Ovary (tissue), 9 donors: Measurements from ENCODE around the gene WHRN. TPM values are rescaled to one million over a fixed set of nuclear protein-coding genes. Genes with fewer than 3 reads are reported as not detected.

ENCODE experiments used
- DNase-seq, 5 donors: peaks; one replicate each; pipeline ENCODE4 v3.0.0-alpha.2; 2019 to 2020
- H3K27ac ChIP-seq, 2 donors: fragments of 200-600 bp; one replicate each; pipeline versions ENCODE4 v1.5.1 to v1.8.0; 2019 to 2022
- H3K27me3 ChIP-seq: fragments of 200-600 bp; one replicate; pipeline ENCODE4 v1.8.0; 2022
- H3K36me3 ChIP-seq: fragments of 200-600 bp; sonication (generic); one replicate; pipeline ENCODE4 v1.5.1; 2019
- H3K4me1 ChIP-seq: one replicate; pipeline ENCODE4 v1.8.1; 2013; ENCODE audit warnings: mild to moderate bottlenecking, moderate library complexity; ENCODE audit not compliant: insufficient read depth
- H3K4me3 ChIP-seq: fragments of 200-600 bp; sonication (generic); one replicate; pipeline ENCODE4 v1.5.1; 2017
- H3K9me3 ChIP-seq, 2 donors: fragments of 200-600 bp in 1 of 2; sonication (generic) in 1 of 2; one replicate each; pipeline versions ENCODE4 v1.5.1 to v1.8.1; 2013 to 2019; ENCODE audit warnings: mild to moderate bottlenecking in 1 of 2, moderate library complexity in 1 of 2
- CTCF ChIP-seq, 3 donors: fragments of 450-650 bp in 2 of 3; fragments of 200-600 bp in 1 of 3; IDR thresholded peaks; one replicate each; pipeline versions ENCODE4 v1.5.1 to v1.8.0; 2016 to 2022; ENCODE audit warnings: antibody characterized with exemption in 3 of 3, mild to moderate bottlenecking in 1 of 3
- EP300 ChIP-seq: sonication (generic); formaldehyde crosslinking; IDR thresholded peaks from one replicate; pipeline ENCODE4 v1.6.1; 2017; ENCODE audit warnings: antibody characterized with exemption
- POLR2A ChIP-seq: fragments of 450-650 bp; IDR thresholded peaks from one replicate; pipeline ENCODE4 v1.6.1; 2017; ENCODE audit warnings: antibody characterized with exemption, mild to moderate bottlenecking, moderate library complexity
- WGBS, 3 donors: extraction: QIAGEN DNeasy Blood & Tissue Kit in 1 of 3; methylation state at CpG; one replicate each; pipeline versions ENCODE4 v1.1.5 to v1.1.7; 2013 to 2017; 5-methylcytosine and 5-hydroxymethylcytosine counted together
- intact Hi-C, 4 donors: fragments of 100-400 bp; cut with DNase I; formaldehyde crosslinking; loops; one replicate each; pipeline versions ENCODE4 v1.11.0 to v1.15.1; 2022 to 2023
- polyA plus RNA-seq, 2 donors: library from polyadenylated mRNA; stranded (reverse); fragments of 200-250 nt in 1 of 2; fragments of 350-450 nt in 1 of 2; fragmentation: Illumina TruSeq in 1 of 2; extraction: RNeasy Lipid Tissue Mini Kit (QIAGEN cat#74804) in 1 of 2; gene quantifications; one replicate each; pipeline ENCODE4 v1.2.3, GENCODE V29; 2013 to 2014
- total RNA-seq, 7 donors: library from RNA; depleted of rRNA in 2 of 7; stranded (reverse); fragments of >200 nt in 2 of 7; fragmentation: NEBNext Ultra II Directional in 3 of 7; extraction: Animal tissue kit (Norgen Biotek cat#: 25700) in 3 of 7; gene quantifications; one replicate each; pipeline versions ENCODE4 v1.1.0 to v1.2.4, GENCODE V29; 2016 to 2023
- donor health status: DM: no; HTN: no; CAD: no; lungs with moderate emphysema.
- donor health status: DM: no; HTN: no; CAD: no.
- donor health status: Bipolar disorder and iron deficiency.
- donor health status: DM: yes; HTN: yes; CAD: no.
- donor health status: DM: no; HTN: no; CAD: no.
- donor health status: DM: yes; HTN: yes; CAD: no.

Gene WHRN
- total and polyA plus RNA-seq, 9 donors, result 1.7 to 28.5 (median 20.3) TPM

- DNase-seq, result peak; percentile 47 to 73 (median 69)
- Histone ChIP-seq H3K36me3 (no peaks in the 10 kb centered on the region), H3K4me1 (peaks cover 35% of the 10 kb centered on the region), H3K27ac (peak overlapping the region; percentile 77 to 88), H3K9me3 (no peaks in the 10 kb centered on the region), H3K4me3 (peak overlapping the region; percentile 62), H3K27me3 (no peaks in the 10 kb centered on the region)
- TF ChIP-seq CTCF (IDR thresholded peaks at IDR 0.05) (no peak), EP300 (no peak), POLR2A (no peak)
- 2 to 4% (median 3%) methylated on average over 18 of the region's 18 CpGs for WGBS, 3 donors
- intact Hi-C loops, result loop anchor here in 2 of 4 donors (5.0 to 10.0 kb wide), 2 partner anchors 50 to 152 kb away; no protein-coding TSS in a partner anchor
These were observed 118.2 kb downstream of the WHRN start for GRCh38 chr9:114386886-114387679.

GRCh38 chr9:114386361-114386885, 118.8 kb downstream of the WHRN start:
- 12 to 20% (median 17%) methylated on average over 10 of the region's 10 CpGs for WGBS, 3 donors
- Histone ChIP-seq H3K4me1 (peaks cover 33% of the 10 kb centered on the region), H3K4me3 (peak overlapping the region; percentile 62), H3K9me3 (no peaks in the 10 kb centered on the region), H3K36me3 (no peaks in the 10 kb centered on the region), H3K27me3 (no peaks in the 10 kb centered on the region), H3K27ac (peak overlapping the region; percentile 77 to 88)
- intact Hi-C loops, result loop anchor here in 2 of 4 donors (5.0 to 10.0 kb wide), 2 partner anchors 49 to 152 kb away; no protein-coding TSS in a partner anchor
- DNase-seq, result peak in 1 of 5 donors; percentile 36
- TF ChIP-seq EP300 (no peak), POLR2A (no peak), CTCF (IDR thresholded peaks at IDR 0.05) (no peak)

- 48 to 52% (median 51%) methylated on average over 11 of the region's 11 CpGs for WGBS, 3 donors
- Histone ChIP-seq H3K4me1 (peaks cover 30% of the 10 kb centered on the region), H3K27me3 (no peaks in the 10 kb centered on the region), H3K36me3 (no peaks in the 10 kb centered on the region), H3K9me3 (no peaks in the 10 kb centered on the region), H3K27ac (peak overlapping the region in 1 of 2 donors; percentile 88), H3K4me3 (peak overlapping the region; percentile 62)
- intact Hi-C loops, result loop anchor here in 2 of 4 donors (5.0 to 10.0 kb wide), 2 partner anchors 48 to 151 kb away; no protein-coding TSS in a partner anchor
- peak in 4 of 5 donors; percentile 54 to 71 (median 64) for DNase-seq
- TF ChIP-seq CTCF (IDR thresholded peaks at IDR 0.05) (no peak), POLR2A (peak; percentile 31), EP300 (no peak)
These were observed 119.7 kb downstream of the WHRN start for GRCh38 chr9:114385397-114386181.

GRCh38 chr9:114384836-114385396, 120.4 kb downstream of the WHRN start:
- Histone ChIP-seq H3K4me1 (peaks cover 27% of the 10 kb centered on the region), H3K27me3 (no peaks in the 10 kb centered on the region), H3K36me3 (no peaks in the 10 kb centered on the region), H3K9me3 (no peaks in the 10 kb centered on the region), H3K27ac (peak overlapping the region in 1 of 2 donors; percentile 88), H3K4me3 (no peak overlapping the region)
- no peak for TF ChIP-seq CTCF (IDR thresholded peaks at IDR 0.05)
- TF ChIP-seq POLR2A, result no peak
- no peak for TF ChIP-seq EP300
- intact Hi-C loops, result loop anchor here in 2 of 4 donors (5.0 to 10.0 kb wide), 2 partner anchors 48 to 150 kb away; no protein-coding TSS in a partner anchor
- 70 to 78% (median 77%) methylated on average over 7 of the region's 7 CpGs for WGBS, 3 donors
- no peak for DNase-seq
